ENCODE data around the gene RGS7. TPM values are rescaled to one million over a fixed set of nuclear protein-coding genes. Genes with fewer than 3 reads are reported as not detected.

The RGS7 gene
- total RNA-seq (2012; rRNA removed) (0.72 and 0.83 TPM in 2 replicates), polyA plus RNA-seq (2012; rRNA removed) (0.47 and 0.58 TPM in 2 replicates), Bru-seq, nascent RNA (percentile 18 among the genes with signal in this experiment), BruChase-seq, experiment 1, labeled RNA remaining after a 6-hour chase (percentile 19 among the genes with signal in this experiment), BruChase-seq, experiment 2, labeled RNA remaining after a 2-hour chase (percentile 20 among the genes with signal in this experiment)
- 0.10 and 0.14 TPM in 2 replicates for polyA plus RNA-seq (2012; cell fraction: cytosol; rRNA removed)
- polyA plus RNA-seq (2012; cell fraction: nucleus; rRNA removed; ENCODE audit: low replicate concordance): 0.14 and 0.32 TPM in 2 replicates
- long read RNA-seq: 0 reads

DNA sequence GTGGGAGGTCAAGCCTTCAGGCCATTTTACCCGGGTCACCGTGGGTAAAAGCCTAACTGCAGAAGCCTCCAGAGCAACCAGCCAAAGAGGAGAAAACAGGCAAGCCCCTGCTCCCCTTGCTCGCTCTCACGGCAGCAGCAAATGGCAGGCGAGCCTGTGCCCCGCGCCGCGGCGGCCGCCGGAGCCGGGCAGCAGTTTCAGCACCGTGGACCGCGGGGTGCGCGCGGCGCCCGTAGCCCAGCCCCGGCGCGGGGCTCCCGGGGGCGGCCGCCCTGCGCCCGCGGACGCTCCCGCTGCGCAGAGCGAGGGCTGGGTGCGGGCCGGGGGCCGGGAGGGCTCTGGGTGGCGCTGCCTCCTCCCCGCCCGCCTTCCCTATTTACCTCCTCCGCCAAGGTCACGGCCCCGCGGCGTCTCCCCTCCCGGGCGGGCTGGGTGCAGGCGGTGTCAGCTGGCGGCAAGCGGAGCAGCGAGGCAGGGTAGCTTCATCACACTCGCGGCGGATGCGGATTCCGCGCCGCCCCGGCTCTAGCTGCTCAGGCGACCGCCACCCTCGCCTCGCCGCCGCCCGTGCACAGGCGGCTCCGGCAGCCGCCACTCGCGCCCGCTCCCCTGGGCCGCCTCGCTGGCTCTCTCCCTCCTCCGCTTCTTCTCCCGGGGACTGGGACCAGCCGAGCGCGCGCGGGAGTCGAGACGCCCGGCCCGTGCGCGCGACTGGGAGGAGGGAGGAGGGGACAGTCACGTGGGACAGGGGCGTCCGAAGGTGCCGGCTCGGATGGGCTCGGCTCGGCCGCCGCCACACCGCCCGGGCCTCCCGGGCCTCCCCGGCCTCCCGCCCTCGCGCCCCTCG, at the start of gene RGS7:
TSS of gene RGS7 (minus strand) at position 687 of the 847 bp plus-strand sequence.
- Histone ChIP-seq H3K56ac (ENCODE audit: extremely low read depth, insufficient read depth, low read length) (no peak within 1 kb of the TSS), H3K9ac (ENCODE audit: low read depth, low read length) (no peak within 1 kb of the TSS), H3K36me3 (ENCODE audit: control insufficient read depth, insufficient read depth, low read length) (no peaks in the 10 kb centered on the region), H3K9me3 (ENCODE audit: control insufficient read depth, insufficient read depth, low read length) (no peaks in the 10 kb centered on the region), H3K4ac (ENCODE audit: low read depth, low read length) (no peak within 1 kb of the TSS), H2BK20ac (ENCODE audit: low read depth, low read length) (no peak within 1 kb of the TSS), H2BK5ac (ENCODE audit: low read depth, low read length, poor library complexity, severe bottlenecking) (no peak within 1 kb of the TSS), H4K8ac (ENCODE audit: low read depth in 2 of 2, low read length in 2 of 2) (no peak within 1 kb of the TSS), H2AK5ac (ENCODE audit: low read depth, low read length) (no peak within 1 kb of the TSS), H2BK120ac (ENCODE audit: low read depth, low read length) (no peak within 1 kb of the TSS), H4K20me1 (ENCODE audit: insufficient read depth, low read length) (no peaks in the 10 kb centered on the region), H3K18ac (ENCODE audit: low read depth, low read length) (no peak within 1 kb of the TSS), H3K23ac (ENCODE audit: low read depth, low read length) (no peak within 1 kb of the TSS), H3K79me1 (ENCODE audit: low read depth in 1 of 2, low read length in 2 of 2) (no peaks in the 10 kb centered on the region), H3K14ac (replicated peaks; ENCODE audit: low read depth, low read length) (no peak within 1 kb of the TSS), H3K4me1 (ENCODE audit: control insufficient read depth, insufficient read depth, low read length) (no peaks in the 10 kb centered on the region), H2AFZ (replicated peaks; ENCODE audit: low read length, poor library complexity) (peak within 1 kb of the TSS; percentile 89), H2BK15ac (ENCODE audit: low read depth, low read length) (no peak within 1 kb of the TSS), H2AK9ac (replicated peaks; ENCODE audit: low read depth, low read length, poor library complexity) (peak within 1 kb of the TSS; percentile 79), H3K4me2 (ENCODE audit: low read depth, low read length) (peak within 1 kb of the TSS; percentile 67), H3K4me3 (ENCODE audit: insufficient read depth, low read depth, low read length) (peak within 1 kb of the TSS; percentile 59), H3K9me1 (ENCODE audit: insufficient read depth, low read length) (no peaks in the 10 kb centered on the region), H3K27ac (ENCODE audit: insufficient read depth, low read length) (no peak within 1 kb of the TSS), H3K27me3 (ENCODE audit: control insufficient read depth, insufficient read depth, low read length) (peaks cover 13% of the 10 kb centered on the region), H4K5ac (ENCODE audit: low read depth, low read length) (no peak within 1 kb of the TSS), H4K91ac (ENCODE audit: insufficient read depth, low read depth, low read length) (no peak within 1 kb of the TSS)
- CTCF ChIA-PET: no interaction called here
- in situ Hi-C loops (cut with MboI; ENCODE audit: low sequenced_read_pairs): no loop called here
- intact Hi-C loops (cut with micrococcal nuclease): loop anchor here (5.0 kb wide), 1 partner anchor 126 kb away; no protein-coding TSS in a partner anchor
- DNase-seq (peak; percentile 41), ATAC-seq (ENCODE audit: low read depth) (peak; percentile 91)
- TF ChIP-seq MAFK (IDR thresholded peaks at IDR 0.05; ENCODE audit: low read depth, low read length) (no peak), USF2 (IDR thresholded peaks at IDR 0.05; ENCODE audit: low read depth, low read length) (peak; percentile 79), MAZ (IDR thresholded peaks at IDR 0.05; ENCODE audit: borderline replicate concordance, low read depth, low read length) (peak; percentile 12; the same call in 1 of the 2 replicates), BHLHE40 (IDR thresholded peaks at IDR 0.05; ENCODE audit: low read depth, low read length) (no peak), CHD1 (IDR thresholded peaks at IDR 0.05; ENCODE audit: low read depth, low read length) (no peak)
- dilution Hi-C loops (cut with HindIII; ENCODE audit: low sequenced_read_pairs, unreplicated experiment): no loop called here
- POLR2A ChIA-PET (ENCODE audit: unreplicated experiment): interaction anchor here (0.6 kb wide), 1 partner anchor 10 kb away, joined by 4 read pairs; no protein-coding TSS in a partner anchor
- WGBS, 2 experiments (ENCODE audit: extremely low coverage in 2 of 2, insufficient read length in 1 of 2): 0% methylated on average over 11 of the region's 105 CpGs; no CpG with 5 or more reads in 1 of the 2 experiments
- no TSS peak for BruUV-seq (replicated peaks)

All from IMR-90 (cell line).